Stimulated activated CD4-positive, alpha-beta T cell treated with anti-CD3 and anti-CD28 coated beads, TNF-alpha, amount 100 ng/mL, for 4 hours (primary cell): Measurements from ENCODE around the gene PRRG4.
"Not testable (repeated sequence)": the region's sequence is repeated elsewhere in the genome, so short reads cannot be mapped to it uniquely, and the experiment has no call there.

Experiments
- DNase-seq, 3 experiments: peaks; one replicate each; pipeline ENCODE4 v3.0.0-alpha.2; 2020; ENCODE audit warnings: low read depth in 3 of 3

The PRRG4 gene

DNA sequence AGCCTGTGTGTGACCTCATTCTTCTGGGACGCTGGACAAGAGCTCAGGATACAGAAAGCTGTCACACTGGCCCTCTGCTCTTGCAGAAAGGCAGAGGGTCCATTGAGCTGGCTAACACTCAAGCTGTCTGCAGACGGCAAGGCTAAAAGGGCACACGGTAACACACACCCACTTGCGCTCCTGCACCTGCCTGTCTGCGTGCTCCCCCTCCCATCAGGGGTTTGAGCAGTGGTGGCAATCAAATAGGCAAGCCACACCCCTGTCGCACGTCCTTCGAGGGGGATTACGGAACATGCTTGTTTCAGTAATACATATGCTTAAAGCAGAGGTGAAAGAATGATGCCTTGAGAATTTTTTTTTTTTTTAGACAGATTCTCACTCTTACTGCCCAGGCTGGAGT lies 55.8 kb downstream of the PRRG4 start:
- DNase-seq = no peak

DNA sequence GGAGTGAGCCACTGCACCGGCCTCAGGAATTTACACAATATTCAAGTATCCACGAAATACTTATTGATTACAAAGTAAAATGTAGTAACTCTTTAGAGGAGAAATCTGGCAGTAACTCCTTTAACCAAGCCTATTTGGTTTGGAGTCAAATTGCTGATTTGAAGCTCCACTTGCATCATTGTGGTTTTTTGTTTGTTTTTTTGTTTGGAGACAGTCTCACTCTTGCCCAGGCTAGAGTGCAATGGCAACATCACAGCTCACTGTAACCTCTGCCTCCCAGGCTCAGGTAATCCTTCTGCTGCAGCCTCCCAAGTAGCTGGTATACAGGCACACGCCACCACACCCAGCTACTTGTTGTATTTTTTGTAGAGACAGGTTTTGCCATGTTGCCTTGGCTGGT lies 56.5 kb downstream of the PRRG4 start:
- DNase-seq = no peak

DNA sequence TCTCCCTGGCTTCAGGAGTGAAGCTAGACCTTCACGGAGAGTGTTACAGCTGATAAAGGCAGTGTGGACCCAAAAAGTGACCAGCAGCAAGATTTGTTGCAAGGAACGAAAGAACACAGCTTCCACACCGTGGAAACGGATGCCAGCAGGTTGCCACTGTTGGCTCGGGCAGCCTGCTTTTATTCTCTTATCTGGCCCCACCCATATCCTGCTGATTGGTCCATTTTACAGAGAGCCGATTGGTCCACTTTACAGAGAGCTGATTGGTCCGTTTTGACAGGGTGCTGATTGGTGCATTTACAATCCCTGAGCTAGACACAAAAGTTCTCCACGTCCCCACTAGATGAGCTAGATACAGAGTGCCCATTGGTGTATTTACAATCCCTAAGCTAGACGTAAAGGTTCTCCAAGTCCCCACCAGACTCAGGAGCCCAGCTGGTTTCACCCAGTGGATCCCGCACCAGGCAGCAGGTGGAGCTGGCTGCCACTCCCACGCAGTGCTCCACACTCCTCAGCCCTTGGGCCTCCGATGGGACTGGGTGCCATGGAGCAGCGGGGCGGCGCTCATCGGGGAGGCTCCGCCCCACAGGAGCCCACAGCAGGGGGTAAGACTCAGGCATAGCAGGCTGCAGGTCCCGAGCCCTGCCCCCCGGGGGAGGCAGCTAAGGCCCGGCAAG lies 58.1 kb downstream of the PRRG4 start:
- DNase-seq = not testable (repeated sequence)

DNA sequence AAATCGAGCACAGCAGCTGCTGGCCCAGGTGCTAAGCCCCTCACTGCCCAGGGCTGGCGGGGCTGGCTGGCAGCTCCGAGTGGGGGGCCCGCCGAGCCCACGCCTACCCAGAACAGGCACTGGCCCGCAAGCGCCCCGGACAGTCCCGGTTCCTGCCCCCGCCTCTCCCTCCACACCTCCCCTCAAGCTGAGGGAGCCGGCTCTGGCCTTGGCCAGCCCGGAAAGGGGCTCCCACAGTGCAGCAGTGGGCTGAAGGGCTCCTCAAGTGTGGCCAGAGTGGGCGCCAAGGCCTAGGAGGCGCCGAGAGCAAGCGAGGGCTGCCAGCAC lies 58.6 kb downstream of the PRRG4 start:
- DNase-seq = not testable (repeated sequence)

DNA sequence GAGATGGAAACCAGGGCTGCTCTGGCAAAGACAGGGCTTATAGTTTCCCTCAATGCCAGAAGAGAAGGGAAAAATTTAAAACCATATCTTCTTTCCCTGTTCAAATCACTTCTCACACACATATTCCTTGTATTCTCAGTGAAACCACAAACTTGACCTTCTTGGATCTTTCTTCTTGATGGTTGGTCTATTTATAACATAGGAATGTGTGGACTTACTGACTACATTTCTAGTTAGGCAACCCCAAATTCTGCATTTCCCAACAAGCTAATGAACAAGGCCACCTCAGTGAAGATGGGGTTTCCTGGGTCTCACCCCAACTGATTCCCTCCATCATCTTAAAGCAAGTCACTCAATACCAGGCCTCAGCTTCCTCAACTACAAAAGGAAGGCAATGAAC lies 59.1 kb downstream of the PRRG4 start:
- no peak for DNase-seq

DNA sequence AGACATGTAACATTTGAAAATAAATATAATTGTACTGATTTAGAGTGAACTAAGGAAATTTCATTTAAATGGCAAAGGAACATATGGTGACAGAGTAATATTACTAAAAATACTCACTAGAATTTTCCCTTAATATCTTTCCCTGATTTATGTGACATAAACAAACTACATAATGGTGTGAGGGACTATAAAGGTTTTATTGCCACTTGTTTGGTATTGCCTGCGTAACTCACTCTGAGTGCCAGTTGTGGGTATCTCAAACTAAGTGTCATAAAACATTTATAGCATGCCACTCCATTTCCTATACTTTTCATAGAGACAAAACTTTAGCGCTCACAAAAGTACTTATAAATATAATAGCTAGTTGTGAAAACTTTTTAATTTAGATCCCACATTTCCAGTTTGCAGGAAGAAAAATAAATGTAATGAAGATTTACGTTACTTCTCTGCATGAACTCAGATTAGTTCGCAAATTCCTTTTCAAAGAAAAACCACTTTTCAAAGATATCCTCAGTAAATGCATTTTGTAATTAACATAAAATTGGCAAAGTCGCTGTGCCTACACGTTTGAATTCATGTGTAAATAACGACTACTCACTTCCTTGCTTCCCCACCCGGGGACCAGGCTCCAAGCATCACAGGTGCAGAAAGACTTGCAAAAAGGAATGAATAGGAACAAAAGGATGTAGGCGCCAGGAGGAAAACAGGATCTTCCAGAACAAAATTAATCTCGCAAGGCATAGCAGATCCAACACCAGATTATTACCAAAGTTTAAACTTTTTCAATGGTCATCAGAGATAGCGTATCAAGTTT lies 61.3 kb downstream of the PRRG4 start:
- no peak for DNase-seq

DNA sequence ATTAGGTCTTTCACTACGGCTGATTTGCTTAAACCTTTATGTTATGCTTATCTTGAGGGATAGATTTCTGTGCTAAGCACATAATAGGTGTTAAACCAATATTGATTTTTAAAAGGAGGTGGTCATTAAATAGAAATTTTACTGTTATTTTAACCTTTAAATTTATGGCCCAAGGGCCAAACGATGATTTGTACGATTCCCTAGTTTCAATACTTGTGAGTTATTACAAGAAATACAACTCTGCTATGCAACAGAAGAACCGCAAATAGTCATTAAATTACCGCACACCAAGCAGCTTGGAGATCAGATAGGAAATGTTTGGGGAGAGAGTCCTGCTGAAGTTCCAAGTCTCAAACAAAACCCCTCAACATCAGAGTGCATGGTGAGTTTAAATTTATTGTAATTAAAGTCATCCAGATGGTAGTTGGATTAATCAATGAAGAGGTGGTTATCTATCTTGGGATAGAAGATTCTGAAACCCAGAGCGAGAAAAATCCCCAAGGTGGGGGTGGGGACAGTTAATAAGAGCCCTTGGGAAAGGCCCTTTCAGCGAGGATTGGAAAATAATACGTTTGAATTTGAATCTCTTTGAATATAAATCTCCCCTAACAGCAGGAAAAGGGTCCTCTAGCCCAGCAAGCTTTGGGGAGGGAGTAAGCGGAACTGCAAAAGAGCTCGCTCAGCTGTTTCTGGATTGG lies 62.1 kb downstream of the PRRG4 start:
- DNase-seq = no peak

DNA sequence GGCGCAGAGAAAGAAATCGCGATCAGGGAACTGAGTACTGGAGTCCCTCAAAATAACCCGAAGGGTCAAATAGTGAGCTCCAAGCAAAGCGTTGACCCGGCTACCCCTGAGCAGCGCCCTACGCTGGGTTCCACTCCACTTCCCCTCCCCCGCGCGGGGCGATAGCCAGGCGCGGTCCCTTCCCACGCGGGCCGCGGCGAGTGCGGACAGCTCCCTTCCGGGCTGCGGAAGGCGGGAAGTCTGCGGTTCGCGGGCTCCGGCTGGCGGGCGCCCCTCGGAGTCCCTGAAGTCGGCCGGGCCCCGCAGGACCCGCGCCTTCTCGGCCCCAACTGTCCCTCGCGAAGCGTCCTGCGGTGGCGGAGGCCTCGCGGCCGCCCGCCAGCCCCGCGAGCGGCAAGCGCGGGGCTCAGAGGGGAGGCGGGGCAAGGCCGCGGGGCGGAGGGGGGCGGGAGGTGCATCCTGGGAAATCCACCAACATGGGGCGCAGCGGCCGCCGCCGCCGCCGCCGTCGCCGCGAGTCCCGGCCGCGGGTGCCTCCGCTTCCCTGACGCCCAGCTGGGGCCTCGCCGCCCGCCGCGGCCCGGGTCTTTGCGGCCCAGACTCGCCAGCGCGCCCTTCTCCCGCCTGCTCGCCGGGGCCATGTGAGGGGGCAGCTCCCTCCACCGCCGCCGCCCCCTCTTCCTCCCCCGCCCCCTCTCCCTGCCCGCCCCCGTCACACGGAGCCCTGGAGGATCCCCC lies 62.8 kb downstream of the PRRG4 start, which contains the start of gene QSER1:
TSS of gene QSER1 (plus strand) at position 457 of the 738 bp plus-strand sequence. CDS start 315 bp downstream, outside the sequence.
- peak; percentile 50 to 63 (median 56) for DNase-seq

DNA sequence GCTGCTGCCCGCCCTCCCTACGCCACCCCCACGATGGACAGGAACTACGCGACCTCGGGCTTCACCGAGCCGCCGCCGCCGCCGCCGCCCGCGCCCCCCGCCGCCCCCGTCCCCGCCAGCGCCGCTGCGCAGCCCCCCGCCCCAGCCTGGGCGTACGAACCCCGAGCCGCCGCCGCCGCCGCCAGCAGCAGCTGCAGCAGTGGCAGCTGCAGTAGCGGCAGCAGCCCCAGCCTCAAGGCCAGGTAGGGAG lies 63.3 kb downstream of the PRRG4 start:
- DNase-seq = no peak

DNA sequence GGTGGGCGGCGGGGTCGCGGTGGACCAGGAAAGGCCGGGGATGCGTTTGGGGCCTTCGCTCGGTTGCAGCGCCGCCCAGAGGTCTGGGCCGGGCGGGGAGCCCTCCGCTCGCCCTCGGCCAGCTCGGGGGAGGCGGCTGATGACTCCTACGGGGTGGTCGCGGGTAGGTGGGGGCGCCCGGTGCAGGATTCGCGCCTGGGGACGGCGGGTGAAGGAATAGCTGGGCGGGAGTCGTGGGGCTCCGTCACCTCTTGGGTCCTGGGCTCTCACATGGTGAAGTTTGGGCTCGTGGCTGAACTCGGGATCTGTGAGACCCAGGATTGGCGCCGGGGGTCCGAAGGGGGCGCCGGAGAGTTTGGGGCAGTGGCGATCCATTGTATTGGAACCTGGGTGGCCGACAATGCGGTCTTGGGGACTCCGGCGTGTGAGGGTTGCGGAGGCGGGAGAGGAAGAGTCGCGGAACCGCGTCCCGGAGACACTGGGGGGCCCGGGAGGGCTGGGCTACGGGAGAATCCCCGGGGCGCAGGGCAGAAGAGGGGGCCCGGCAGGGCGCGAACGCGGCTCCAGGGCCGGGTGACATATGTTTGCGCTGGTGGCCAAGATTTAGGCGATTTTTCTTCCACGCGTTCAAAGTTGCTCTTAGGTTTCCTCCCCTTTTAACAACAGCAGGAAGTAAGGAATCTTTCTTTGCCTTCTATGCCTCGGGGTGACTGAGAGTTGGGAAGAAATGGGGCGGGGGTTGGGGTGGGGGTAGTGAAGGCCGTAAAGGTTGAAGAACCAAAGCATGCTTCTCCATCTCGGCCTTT lies 63.8 kb downstream of the PRRG4 start:
- DNase-seq = peak in 2 of 3 experiments; percentile 6 to 34

DNA sequence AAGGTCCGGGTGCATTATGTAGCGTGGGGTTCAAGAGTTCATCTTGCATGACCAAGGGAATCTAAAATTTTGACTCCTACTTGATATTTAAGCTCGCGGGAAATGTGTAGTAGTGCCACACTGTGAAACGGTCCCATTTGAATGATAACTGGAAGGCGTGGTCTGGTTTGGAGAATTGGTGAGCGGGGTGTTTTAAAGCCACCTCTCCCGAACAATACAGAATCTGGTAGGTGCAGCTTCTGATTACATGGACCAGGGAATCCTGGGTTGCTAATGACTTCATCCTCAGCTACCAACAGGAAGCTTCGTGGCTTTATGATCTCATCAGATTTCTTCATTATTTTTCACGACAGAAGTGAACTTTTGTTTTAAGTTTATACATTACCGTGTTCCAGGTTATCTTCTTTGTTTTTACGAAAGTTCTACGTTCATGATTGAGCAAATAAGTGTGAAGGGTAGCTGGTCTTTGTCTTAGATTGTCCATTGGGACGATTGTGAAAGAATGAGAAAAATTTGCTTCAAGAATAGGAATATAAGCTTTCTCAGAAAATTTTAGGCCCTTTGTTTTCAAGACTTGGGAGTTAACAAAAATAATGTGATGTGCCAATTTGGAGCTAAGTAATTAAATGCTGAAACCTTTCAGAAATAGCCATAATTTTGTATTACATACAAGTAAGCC lies 64.6 kb downstream of the PRRG4 start:
- DNase-seq = no peak

DNA sequence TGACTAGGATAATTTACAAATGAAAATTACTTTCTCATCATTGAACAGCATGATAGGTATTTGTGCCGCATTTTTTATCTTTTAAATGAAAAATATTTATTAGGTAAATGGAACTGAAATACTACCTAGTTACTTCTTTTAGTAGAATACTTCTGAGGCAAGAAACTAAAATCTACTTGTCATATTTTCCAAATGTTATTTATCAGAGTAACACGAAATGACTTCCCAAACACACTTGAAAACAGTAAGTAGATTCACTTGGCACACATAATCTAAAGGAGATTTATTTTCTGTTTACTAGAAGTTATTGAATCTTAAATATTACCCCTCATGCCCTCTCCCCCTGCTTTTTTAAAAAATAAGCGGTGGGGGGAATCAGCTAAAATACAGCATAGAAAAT lies 65.2 kb downstream of the PRRG4 start:
- no peak for DNase-seq

DNA sequence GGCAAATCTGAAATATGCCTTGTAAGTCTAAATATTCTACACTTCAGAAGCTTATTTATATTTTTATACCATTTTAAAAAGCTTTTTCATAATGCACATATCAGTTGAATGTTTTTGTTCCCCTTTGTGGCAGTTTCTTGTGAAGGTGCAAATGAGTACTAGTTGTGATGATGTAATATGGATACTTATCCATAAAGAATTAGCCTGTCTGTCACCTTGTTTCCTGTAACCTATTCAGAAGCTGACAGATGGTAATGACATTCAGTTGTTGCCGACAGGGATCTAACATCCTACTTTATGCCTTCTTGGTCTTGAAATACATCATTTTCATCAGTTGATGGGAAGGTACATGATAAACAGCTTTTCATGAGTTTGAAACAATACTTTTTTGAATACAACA lies 65.7 kb downstream of the PRRG4 start:
- DNase-seq = no peak

DNA sequence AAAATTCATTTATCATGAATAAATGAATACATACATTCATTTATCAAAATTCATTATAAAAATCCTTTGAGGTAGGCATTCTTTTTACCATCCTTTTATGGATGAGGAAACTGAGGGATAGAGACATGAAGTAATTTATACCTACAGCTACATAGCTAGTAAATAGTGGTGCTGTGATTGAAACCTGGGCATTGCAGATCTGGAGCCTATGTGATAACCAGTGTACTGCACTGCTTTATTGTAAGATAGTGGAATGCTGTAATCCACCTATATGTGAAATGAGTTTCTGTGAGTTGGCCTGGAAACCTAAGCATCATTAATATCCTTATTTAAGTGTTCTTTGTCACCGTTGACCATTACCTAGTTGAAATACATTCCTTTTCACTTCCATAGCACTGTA lies 67.4 kb downstream of the PRRG4 start:
- DNase-seq = no peak

DNA sequence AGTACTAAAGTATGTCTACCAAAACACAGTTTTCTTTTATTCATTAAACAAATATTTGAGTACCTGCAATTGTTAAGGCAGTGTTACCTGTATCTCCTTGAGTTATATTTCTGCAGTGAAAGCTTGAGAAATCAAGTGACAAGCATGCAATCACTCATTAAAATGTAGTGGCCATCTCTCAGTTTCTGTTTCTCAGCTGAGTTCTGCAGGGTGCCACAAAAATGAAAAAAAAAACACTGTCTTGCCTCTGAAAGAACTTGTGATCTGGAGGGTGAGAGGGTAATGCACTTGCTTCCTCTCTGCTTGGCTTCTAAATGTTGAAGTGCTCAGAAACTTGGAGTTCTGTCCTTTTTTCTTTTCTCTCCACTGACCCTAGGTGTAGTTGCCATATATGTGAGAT lies 69.7 kb downstream of the PRRG4 start:
- no peak for DNase-seq

DNA sequence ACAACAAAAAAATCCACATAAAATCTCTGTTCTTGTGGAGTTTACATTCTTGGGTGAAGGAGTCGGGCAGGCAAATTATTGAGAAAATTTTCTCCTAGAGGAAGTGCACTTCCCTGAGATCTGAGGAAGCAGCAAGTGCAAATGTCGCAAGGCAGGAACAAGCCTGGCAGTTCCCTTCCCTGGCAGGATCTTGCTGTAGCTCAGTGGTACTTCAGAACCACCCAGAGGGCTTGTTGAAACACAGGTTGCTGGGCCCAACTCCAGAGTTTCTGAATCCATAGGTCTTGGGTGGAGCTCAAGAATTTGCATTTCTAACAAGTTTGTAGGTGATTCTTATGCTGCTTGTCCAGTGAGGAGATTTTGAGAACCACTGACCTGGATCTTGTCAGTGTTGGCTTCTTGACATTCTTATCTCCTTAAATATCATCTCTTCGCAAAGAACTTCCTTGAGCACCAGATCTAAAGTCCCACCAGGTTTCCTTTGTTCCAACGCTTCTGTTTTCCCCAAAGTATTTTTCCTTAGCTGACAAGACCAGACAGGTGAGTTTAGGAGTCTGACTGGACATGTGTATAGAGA lies 72.5 kb downstream of the PRRG4 start:
- no peak for DNase-seq

DNA sequence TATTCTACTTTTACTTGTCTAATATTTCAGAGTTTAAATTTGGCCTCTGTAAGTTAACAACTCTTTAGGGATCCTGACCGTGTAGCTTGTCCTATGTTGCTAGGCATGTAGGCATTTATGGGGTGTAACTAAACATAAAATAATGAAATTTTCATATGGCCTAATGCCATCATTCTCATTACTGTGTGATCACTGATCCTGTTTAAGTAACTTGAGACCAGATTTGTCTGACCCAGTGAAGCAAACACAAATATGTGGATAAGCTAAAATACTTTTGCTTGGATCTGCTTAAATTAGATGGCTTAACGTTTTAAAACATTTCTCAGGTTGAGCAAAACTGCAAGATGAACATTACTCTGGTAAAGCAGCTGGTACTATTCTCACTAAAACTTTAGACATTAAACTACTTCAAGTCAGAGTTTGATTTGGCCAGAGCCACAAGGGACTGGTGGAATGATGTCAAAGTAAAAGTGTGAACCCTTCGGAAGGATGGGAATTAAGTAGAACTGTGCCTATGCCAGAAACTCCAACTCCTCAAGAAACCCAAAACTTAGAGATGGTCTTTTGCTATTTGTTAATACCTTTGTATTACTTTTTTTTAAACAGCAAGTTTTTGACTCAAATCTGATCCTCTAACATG lies 75.4 kb downstream of the PRRG4 start:
- no peak for DNase-seq
